ENCODE results near the gene HDAC9.

HDAC9 gene

GRCh38 chr7:18566829-18567228 is 71.3 kb downstream of the HDAC9 start:
- TF ChIP-seq CTCF (conservative IDR thresholded peaks at IDR 0.05; ENCODE audit: control insufficient read depth, insufficient read depth, low read depth, low read length), result no peak
- no peak overlapping the region for H3K4me3 ChIP-seq (ENCODE audit: control insufficient read depth, low read depth, low read length)
- DNase-seq (ENCODE audit: low read depth), result no peak

- H3K4me3 ChIP-seq (ENCODE audit: control insufficient read depth, low read depth, low read length), result no peak overlapping the region
- DNase-seq (ENCODE audit: low read depth), result no peak
- no peak for TF ChIP-seq CTCF (conservative IDR thresholded peaks at IDR 0.05; ENCODE audit: control insufficient read depth, insufficient read depth, low read depth, low read length)
Observed at GRCh38 chr7:18570441-18570840, 74.9 kb downstream of the HDAC9 start.

GRCh38 chr7:18570890-18571478 is 75.4 kb downstream of the HDAC9 start:
- peak; percentile 65 for DNase-seq (ENCODE audit: low read depth)
- peak; percentile 56 for TF ChIP-seq CTCF (conservative IDR thresholded peaks at IDR 0.05; ENCODE audit: control insufficient read depth, insufficient read depth, low read depth, low read length)

GRCh38 chr7:18572154-18572553 is 76.6 kb downstream of the HDAC9 start:
- H3K4me3 ChIP-seq (ENCODE audit: control insufficient read depth, low read depth, low read length), result no peak overlapping the region
- DNase-seq (ENCODE audit: low read depth), result no peak
- TF ChIP-seq CTCF (conservative IDR thresholded peaks at IDR 0.05; ENCODE audit: control insufficient read depth, insufficient read depth, low read depth, low read length), result no peak

More at GRCh38 chr7:18570890-18571478, 75.4 kb downstream of the HDAC9 start:
- H3K4me3 ChIP-seq (ENCODE audit: control insufficient read depth, low read depth, low read length), result no peak overlapping the region

GRCh38 chr7:18572885-18573284 is 77.3 kb downstream of the HDAC9 start:
- no peak overlapping the region for H3K4me3 ChIP-seq (ENCODE audit: control insufficient read depth, low read depth, low read length)
- no peak for DNase-seq (ENCODE audit: low read depth)
- no peak for TF ChIP-seq CTCF (conservative IDR thresholded peaks at IDR 0.05; ENCODE audit: control insufficient read depth, insufficient read depth, low read depth, low read length)

GRCh38 chr7:18573410-18574234 is 78.1 kb downstream of the HDAC9 start:
- no peak for DNase-seq (ENCODE audit: low read depth)
- H3K4me3 ChIP-seq (ENCODE audit: control insufficient read depth, low read depth, low read length), result no peak overlapping the region
- TF ChIP-seq CTCF (conservative IDR thresholded peaks at IDR 0.05; ENCODE audit: control insufficient read depth, insufficient read depth, low read depth, low read length), result no peak

All from fibroblast of mammary gland (primary cell).